Neuronal stem cell (in vitro differentiated cells): ENCODE results near the gene ZNF442.

Source experiments
- DNase-seq: peaks from one replicate; pipeline ENCODE4 v3.0.0-alpha.2; 2013; ENCODE audit warnings: low spot score
- H2AFZ ChIP-seq: one replicate; pipeline ENCODE4 v1.6.1; 2013; ENCODE audit warnings: mild to moderate bottlenecking, low read length, inconsistent platforms
- H2AK5ac ChIP-seq: 2 replicates; pipeline ENCODE4 v1.6.1; 2013; ENCODE audit warnings: low read depth, mild to moderate bottlenecking, inconsistent platforms, low read length, moderate library complexity, mixed read lengths
- H2BK120ac ChIP-seq: 2 replicates; pipeline ENCODE4 v1.6.1; 2013; ENCODE audit warnings: low read depth, mild to moderate bottlenecking, inconsistent platforms, low read length, moderate library complexity, mixed read lengths
- H2BK12ac ChIP-seq: one replicate; pipeline ENCODE4 v1.6.1; 2013; ENCODE audit warnings: low read length, inconsistent platforms
- H2BK15ac ChIP-seq: 2 replicates; pipeline ENCODE4 v1.6.1; 2013; ENCODE audit warnings: mild to moderate bottlenecking, low read length, inconsistent platforms, mixed read lengths
- H2BK5ac ChIP-seq: one replicate; pipeline ENCODE4 v1.6.1; 2013; ENCODE audit warnings: inconsistent platforms, mild to moderate bottlenecking, low read length, moderate library complexity
- H3K14ac ChIP-seq: one replicate; pipeline ENCODE4 v1.6.1; 2013; ENCODE audit warnings: low read length, inconsistent platforms
- H3K18ac ChIP-seq: 2 replicates; pipeline ENCODE4 v1.6.1; 2013; ENCODE audit warnings: low read length, inconsistent platforms
- H3K23ac ChIP-seq: 2 replicates; pipeline ENCODE4 v1.6.1; 2013; ENCODE audit warnings: low read depth, mild to moderate bottlenecking, mixed read lengths, low read length, inconsistent platforms; ENCODE audit not compliant: poor library complexity
- H3K27ac ChIP-seq: replicated peaks from 3 replicates; pipeline ENCODE4 v1.5.1; 2013; ENCODE audit warnings: low read length, inconsistent platforms
- H3K27me3 ChIP-seq, 3 experiments: 2 replicates each; pipeline ENCODE4 v1.6.1; 2013; ENCODE audit warnings: low read length in 3 of 3, mild to moderate bottlenecking in 2 of 3, inconsistent platforms in 1 of 3, low read depth in 1 of 3, mixed read lengths in 1 of 3, moderate library complexity in 1 of 3; ENCODE audit not compliant: control insufficient read depth in 3 of 3, insufficient read depth in 3 of 3
- H3K36me3 ChIP-seq, 2 donors: replicated peaks in 1 of 2; 2 replicates each; pipeline ENCODE4 v1.6.1; 2013; ENCODE audit warnings: low read length in 2 of 2; ENCODE audit not compliant: control insufficient read depth in 2 of 2, insufficient read depth in 2 of 2
- H3K4ac ChIP-seq: 2 replicates; pipeline ENCODE4 v1.6.1; 2013; ENCODE audit warnings: inconsistent platforms, mild to moderate bottlenecking, low read length, moderate library complexity
- H3K4me1 ChIP-seq, 2 donors: 1 replicate in 1 of 2; 2 replicates in 1 of 2; pipeline ENCODE4 v1.6.1; 2013; ENCODE audit warnings: low read length in 2 of 2, low read depth in 1 of 2; ENCODE audit not compliant: control insufficient read depth in 2 of 2, insufficient read depth in 1 of 2
- H3K4me2 ChIP-seq: one replicate; pipeline ENCODE4 v1.6.1; 2013; ENCODE audit warnings: mild to moderate bottlenecking, low read length, inconsistent platforms; ENCODE audit not compliant: insufficient read depth, poor library complexity, severe bottlenecking
- H3K4me3 ChIP-seq, 2 donors: 2 replicates each; pipeline ENCODE4 v1.5.1; 2013; ENCODE audit warnings: low read length in 2 of 2, mild to moderate bottlenecking in 2 of 2, inconsistent platforms in 1 of 2, moderate library complexity in 1 of 2
- H3K79me1 ChIP-seq: one replicate; pipeline ENCODE4 v1.6.1; 2013; ENCODE audit warnings: low read depth, mild to moderate bottlenecking, inconsistent platforms, low read length, moderate library complexity
- H3K9ac ChIP-seq: one replicate; pipeline ENCODE4 v1.6.1; 2013; ENCODE audit warnings: mild to moderate bottlenecking, low read depth, low read length, inconsistent platforms; ENCODE audit not compliant: poor library complexity
- H3K9me3 ChIP-seq, 2 donors: replicated peaks in 1 of 2; 2 replicates each; pipeline versions ENCODE3 to v1.6.1; 2013; ENCODE audit warnings: low read length in 2 of 2, mild to moderate bottlenecking in 2 of 2, inconsistent platforms in 1 of 2, low read depth in 1 of 2, mixed read lengths in 1 of 2, moderate library complexity in 1 of 2; ENCODE audit not compliant: control insufficient read depth in 2 of 2, insufficient read depth in 1 of 2
- H4K8ac ChIP-seq: one replicate; pipeline ENCODE4 v1.6.1; 2013; ENCODE audit warnings: low read depth, mild to moderate bottlenecking, inconsistent platforms, low read length, moderate library complexity
- H4K91ac ChIP-seq: one replicate; pipeline ENCODE4 v1.6.1; 2013; ENCODE audit warnings: low read length, low read depth, mild to moderate bottlenecking, inconsistent platforms; ENCODE audit not compliant: poor library complexity
- WGBS, 2 donors: extraction: QIAGEN DNeasy Blood & Tissue Kit; methylation state at CpG; one replicate each; pipeline ENCODE4 v1.1.7; 2013; ENCODE audit warnings: missing lambda C conversion rate in 2 of 2, mixed read lengths in 1 of 2; ENCODE audit not compliant: insufficient read length in 2 of 2, insufficient replicate concordance in 1 of 2; ENCODE audit errors: extremely low coverage in 2 of 2; 5-methylcytosine and 5-hydroxymethylcytosine counted together

ZNF442 gene

GRCh38 chr19:12353375-12353774 lies 12.1 kb downstream of the ZNF442 start:
- H4K8ac ChIP-seq = no peak overlapping the region
- H3K23ac ChIP-seq = no peak overlapping the region
- H3K14ac ChIP-seq = no peak overlapping the region
- H3K18ac ChIP-seq = no peak overlapping the region
- H3K27me3 ChIP-seq = no peaks in the 10 kb centered on the region
- H3K4ac ChIP-seq = no peak overlapping the region
- H4K91ac ChIP-seq = no peak overlapping the region
- no peak overlapping the region for H3K27ac ChIP-seq
- H2BK12ac ChIP-seq = no peak overlapping the region
- H2AFZ ChIP-seq = no peak overlapping the region
- no peak overlapping the region for H2BK120ac ChIP-seq
- no peak for DNase-seq
- H2BK5ac ChIP-seq = no peak overlapping the region
- no peaks in the 10 kb centered on the region for H3K4me1 ChIP-seq
- peaks cover 12 to 58% of the 10 kb centered on the region in 2 donors for H3K36me3 ChIP-seq
- H2BK15ac ChIP-seq = no peak overlapping the region
- H2AK5ac ChIP-seq = no peak overlapping the region
- WGBS, 2 donors = no CpG with 5 or more reads among the region's 4 CpGs
- no peak overlapping the region for H3K4me3 ChIP-seq
- H3K9me3 ChIP-seq = peaks cover 18 to 84% of the 10 kb centered on the region in 2 donors
- H3K79me1 ChIP-seq = no peaks in the 10 kb centered on the region
- no peak overlapping the region for H3K4me2 ChIP-seq
- H3K9ac ChIP-seq = no peak overlapping the region

DNA sequence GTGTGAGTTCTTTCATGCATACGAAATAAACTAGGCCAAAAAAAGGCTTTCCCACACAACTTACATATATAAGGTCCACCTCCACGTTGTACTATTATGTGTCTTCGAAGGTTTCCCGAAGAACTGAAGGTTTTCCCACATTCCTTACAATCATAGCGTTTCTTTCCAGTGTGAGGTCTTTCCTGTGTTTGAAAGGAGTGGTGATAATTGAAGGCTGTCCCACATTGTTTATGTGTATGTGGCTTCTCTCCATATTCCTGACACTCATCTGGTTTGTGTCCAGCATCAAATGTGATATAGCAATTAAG lies 14.6 kb downstream of the ZNF442 start:
- no peak overlapping the region for H3K4ac ChIP-seq
- H2AFZ ChIP-seq = no peak overlapping the region
- H3K79me1 ChIP-seq = no peaks in the 10 kb centered on the region
- H3K14ac ChIP-seq = no peak overlapping the region
- no peak for DNase-seq
- no peak overlapping the region for H3K4me3 ChIP-seq
- no peak overlapping the region for H2AK5ac ChIP-seq
- peaks cover 16 to 92% of the 10 kb centered on the region in 2 donors for H3K9me3 ChIP-seq
- H4K8ac ChIP-seq = no peak overlapping the region
- H2BK5ac ChIP-seq = no peak overlapping the region
- H2BK15ac ChIP-seq = no peak overlapping the region
- no peak overlapping the region for H3K27ac ChIP-seq
- peaks cover 12 to 73% of the 10 kb centered on the region in 2 donors for H3K36me3 ChIP-seq
- H3K9ac ChIP-seq = no peak overlapping the region
- no peak overlapping the region for H3K18ac ChIP-seq
- no peak overlapping the region for H3K23ac ChIP-seq
- no peak overlapping the region for H2BK12ac ChIP-seq
- H3K27me3 ChIP-seq = no peaks in the 10 kb centered on the region
- no peak overlapping the region for H3K4me2 ChIP-seq
- WGBS, 2 donors = no CpG with 5 or more reads among the region's 5 CpGs
- no peaks in the 10 kb centered on the region for H3K4me1 ChIP-seq
- H2BK120ac ChIP-seq = no peak overlapping the region
- H4K91ac ChIP-seq = no peak overlapping the region

- H3K14ac ChIP-seq = no peak overlapping the region
- no peak overlapping the region for H2AFZ ChIP-seq
- H3K9me3 ChIP-seq = peaks cover 14 to 94% of the 10 kb centered on the region in 2 donors
- no peak overlapping the region for H3K9ac ChIP-seq
- H3K4me3 ChIP-seq = no peak overlapping the region
- no peak overlapping the region for H3K23ac ChIP-seq
- DNase-seq = no peak
- no peak overlapping the region for H2BK120ac ChIP-seq
- no peak overlapping the region for H3K4ac ChIP-seq
- WGBS, 2 donors = no CpG with 5 or more reads among the region's 8 CpGs
- no peak overlapping the region for H2BK12ac ChIP-seq
- no peak overlapping the region for H2AK5ac ChIP-seq
- peaks cover 12 to 76% of the 10 kb centered on the region in 2 donors for H3K36me3 ChIP-seq
- H2BK15ac ChIP-seq = no peak overlapping the region
- H3K4me1 ChIP-seq = no peaks in the 10 kb centered on the region
- no peak overlapping the region for H3K18ac ChIP-seq
- no peak overlapping the region for H4K91ac ChIP-seq
- no peak overlapping the region for H3K27ac ChIP-seq
- no peaks in the 10 kb centered on the region for H3K27me3 ChIP-seq
- no peak overlapping the region for H4K8ac ChIP-seq
- no peak overlapping the region for H2BK5ac ChIP-seq
- H3K4me2 ChIP-seq = no peak overlapping the region
- H3K79me1 ChIP-seq = no peaks in the 10 kb centered on the region
Observed at GRCh38 chr19:12350185-12350889, 15.1 kb downstream of the ZNF442 start.

DNA sequence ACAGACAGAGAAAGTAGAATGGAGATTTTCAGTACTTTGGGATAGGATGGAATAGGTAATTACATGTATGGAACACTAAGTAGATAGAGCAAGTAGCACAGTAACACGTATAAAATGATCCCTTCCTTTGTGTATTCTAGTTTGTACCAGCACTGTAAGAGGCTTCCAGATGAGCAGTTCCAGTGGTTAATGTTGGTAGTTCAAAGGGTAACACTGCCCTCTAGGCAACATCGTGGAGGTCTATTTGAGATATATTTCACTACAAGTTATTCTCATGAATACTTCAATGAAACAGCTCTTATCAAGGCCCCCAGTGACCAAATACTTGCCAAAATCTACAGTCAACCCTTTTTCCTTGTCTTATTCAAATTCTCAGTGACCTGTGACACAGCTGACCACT lies 18.6 kb downstream of the ZNF442 start:
- Histone ChIP-seq H3K27me3 (no peaks in the 10 kb centered on the region), H2BK12ac (no peak overlapping the region), H3K9me3 (peaks cover 16 to 93% of the 10 kb centered on the region in 2 donors), H2BK15ac (no peak overlapping the region), H3K4ac (no peak overlapping the region), H2BK120ac (no peak overlapping the region), H2AK5ac (no peak overlapping the region), H3K4me2 (no peak overlapping the region), H3K23ac (no peak overlapping the region), H3K4me1 (no peaks in the 10 kb centered on the region), H2AFZ (no peak overlapping the region), H3K27ac (no peak overlapping the region), H2BK5ac (no peak overlapping the region), H3K14ac (no peak overlapping the region), H4K8ac (no peak overlapping the region), H3K18ac (no peak overlapping the region), H3K36me3 (peaks cover 12 to 55% of the 10 kb centered on the region in 2 donors), H4K91ac (no peak overlapping the region), H3K4me3 (no peak overlapping the region), H3K9ac (no peak overlapping the region), H3K79me1 (no peaks in the 10 kb centered on the region)
- no CpG with 5 or more reads among the region's 2 CpGs for WGBS, 2 donors
- DNase-seq = no peak
